MM.1S (cell line): ENCODE data around the gene VANGL2.

Experiments
- DNase-seq: peaks from one replicate; pipeline ENCODE4 v3.0.0-alpha.2; 2015
- H2AFZ ChIP-seq: fragments of 300-600 bp; sonication (generic); 2 replicates; pipeline ENCODE4 v1.6.0; 2016; ENCODE audit warnings: antibody characterized with exemption, low read length
- H3F3A ChIP-seq: fragments of 300-600 bp; sonication (generic); 2 replicates; pipeline ENCODE4 v1.6.1; 2016; ENCODE audit warnings: mild to moderate bottlenecking, antibody characterized with exemption, low read length, moderate library complexity, mixed read lengths; ENCODE audit not compliant: insufficient read depth
- H3K27ac ChIP-seq: fragments of 300-600 bp; sonication (generic); 2 replicates; pipeline ENCODE4 v1.5.1; 2016; ENCODE audit warnings: mild to moderate bottlenecking, low read length
- H3K27me3 ChIP-seq: fragments of 300-600 bp; sonication (generic); replicated peaks from 2 replicates; pipeline ENCODE4 v1.6.0; 2016; ENCODE audit warnings: low read length; ENCODE audit not compliant: insufficient read depth
- H3K36me3 ChIP-seq: fragments of 300-600 bp; sonication (generic); replicated peaks from 2 replicates; pipeline ENCODE4 v1.6.1; 2016; ENCODE audit warnings: mild to moderate bottlenecking, low read length, mixed read lengths; ENCODE audit not compliant: insufficient read depth
- H3K4me1 ChIP-seq: fragments of 300-600 bp; sonication (generic); 2 replicates; pipeline ENCODE4 v1.6.1; 2016; ENCODE audit warnings: low read length, mixed read lengths
- H3K4me2 ChIP-seq: fragments of 300-600 bp; sonication (generic); 2 replicates; pipeline ENCODE4 v1.6.0; 2016; ENCODE audit warnings: low read depth, low read length
- H3K4me3 ChIP-seq: fragments of 300-600 bp; sonication (generic); 2 replicates; pipeline ENCODE4 v1.5.1; 2016; ENCODE audit warnings: low read length, mixed read lengths
- H3K79me2 ChIP-seq: fragments of 300-600 bp; sonication (generic); 2 replicates; pipeline ENCODE4 v1.6.1; 2016; ENCODE audit warnings: mixed run types, low read length, mixed read lengths
- H3K9ac ChIP-seq: fragments of 300-600 bp; sonication (generic); 2 replicates; pipeline ENCODE4 v1.6.1; 2016; ENCODE audit warnings: low read length, mixed read lengths
- H3K9me2 ChIP-seq: fragments of 300-600 bp; sonication (generic); replicated peaks from 2 replicates; pipeline ENCODE4 v1.6.1; 2016; ENCODE audit warnings: mild to moderate bottlenecking, low read length, mixed read lengths; ENCODE audit not compliant: insufficient read depth
- H3K9me3 ChIP-seq: fragments of 300-600 bp; sonication (generic); replicated peaks from 2 replicates; pipeline ENCODE4 v1.6.1; 2016; ENCODE audit warnings: mild to moderate bottlenecking, low read length, mixed read lengths; ENCODE audit not compliant: insufficient read depth
- H4K20me1 ChIP-seq: fragments of 300-600 bp; sonication (generic); 2 replicates; pipeline ENCODE4 v1.6.1; 2016; ENCODE audit warnings: mild to moderate bottlenecking, low read length, moderate library complexity, mixed read lengths; ENCODE audit not compliant: insufficient read depth
- EZH2 ChIP-seq: fragments of 300-600 bp; sonication (generic); optimal IDR thresholded peaks from 2 replicates; pipeline ENCODE3; 2017; ENCODE audit warnings: low read depth, mild to moderate bottlenecking, antibody characterized with exemption, low read length, mixed read lengths
- EZH2phosphoT487 ChIP-seq: fragments of 300-600 bp; sonication (generic); IDR thresholded peaks from 2 replicates; pipeline ENCODE4 v1.6.1; 2018; ENCODE audit warnings: antibody characterized with exemption, low read length
- TF ChIP-seq, protein P1 (sequence below): fragments of 300-600 bp; sonication (generic); IDR thresholded peaks from 2 replicates; pipeline ENCODE4 v1.5.1; 2016; ENCODE audit warnings: antibody characterized with exemption, low read length, mixed read lengths

VANGL2 gene

DNA sequence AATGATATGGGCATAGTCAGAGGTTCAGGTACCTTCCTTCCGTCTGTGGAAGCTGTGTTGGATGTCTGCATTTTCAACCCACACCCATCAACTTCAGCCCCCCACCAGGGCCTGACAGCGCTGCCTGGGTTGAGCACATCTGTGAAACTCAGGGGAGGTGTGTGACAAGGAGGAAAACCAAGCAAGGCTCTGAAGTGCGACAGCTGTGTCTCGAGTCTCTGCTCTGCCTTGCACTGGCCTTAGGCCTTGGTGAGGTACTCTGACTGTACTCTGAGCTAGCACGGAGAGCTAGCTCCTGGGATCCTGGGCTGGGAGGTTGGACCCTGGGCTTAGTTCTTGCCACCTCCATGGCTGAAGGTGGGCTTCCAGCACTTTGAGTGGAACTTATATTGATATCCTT lies 9.1 kb downstream of the VANGL2 start:
- Histone ChIP-seq H2AFZ (no peak overlapping the region), H3F3A (no peaks in the 10 kb centered on the region), H3K4me2 (no peak overlapping the region), H3K9me2 (no peaks in the 10 kb centered on the region), H4K20me1 (no peaks in the 10 kb centered on the region), H3K9me3 (no peaks in the 10 kb centered on the region), H3K79me2 (no peaks in the 10 kb centered on the region), H3K27me3 (no peaks in the 10 kb centered on the region), H3K4me3 (no peak overlapping the region), H3K36me3 (no peaks in the 10 kb centered on the region), H3K4me1 (no peaks in the 10 kb centered on the region), H3K9ac (no peak overlapping the region), H3K27ac (no peak overlapping the region)
- no peak for DNase-seq
- TF ChIP-seq EZH2phosphoT487 (no peak), EZH2 (no peak)
- TF ChIP-seq, protein P1, sequence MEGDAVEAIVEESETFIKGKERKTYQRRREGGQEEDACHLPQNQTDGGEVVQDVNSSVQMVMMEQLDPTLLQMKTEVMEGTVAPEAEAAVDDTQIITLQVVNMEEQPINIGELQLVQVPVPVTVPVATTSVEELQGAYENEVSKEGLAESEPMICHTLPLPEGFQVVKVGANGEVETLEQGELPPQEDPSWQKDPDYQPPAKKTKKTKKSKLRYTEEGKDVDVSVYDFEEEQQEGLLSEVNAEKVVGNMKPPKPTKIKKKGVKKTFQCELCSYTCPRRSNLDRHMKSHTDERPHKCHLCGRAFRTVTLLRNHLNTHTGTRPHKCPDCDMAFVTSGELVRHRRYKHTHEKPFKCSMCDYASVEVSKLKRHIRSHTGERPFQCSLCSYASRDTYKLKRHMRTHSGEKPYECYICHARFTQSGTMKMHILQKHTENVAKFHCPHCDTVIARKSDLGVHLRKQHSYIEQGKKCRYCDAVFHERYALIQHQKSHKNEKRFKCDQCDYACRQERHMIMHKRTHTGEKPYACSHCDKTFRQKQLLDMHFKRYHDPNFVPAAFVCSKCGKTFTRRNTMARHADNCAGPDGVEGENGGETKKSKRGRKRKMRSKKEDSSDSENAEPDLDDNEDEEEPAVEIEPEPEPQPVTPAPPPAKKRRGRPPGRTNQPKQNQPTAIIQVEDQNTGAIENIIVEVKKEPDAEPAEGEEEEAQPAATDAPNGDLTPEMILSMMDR, result no peak

DNA sequence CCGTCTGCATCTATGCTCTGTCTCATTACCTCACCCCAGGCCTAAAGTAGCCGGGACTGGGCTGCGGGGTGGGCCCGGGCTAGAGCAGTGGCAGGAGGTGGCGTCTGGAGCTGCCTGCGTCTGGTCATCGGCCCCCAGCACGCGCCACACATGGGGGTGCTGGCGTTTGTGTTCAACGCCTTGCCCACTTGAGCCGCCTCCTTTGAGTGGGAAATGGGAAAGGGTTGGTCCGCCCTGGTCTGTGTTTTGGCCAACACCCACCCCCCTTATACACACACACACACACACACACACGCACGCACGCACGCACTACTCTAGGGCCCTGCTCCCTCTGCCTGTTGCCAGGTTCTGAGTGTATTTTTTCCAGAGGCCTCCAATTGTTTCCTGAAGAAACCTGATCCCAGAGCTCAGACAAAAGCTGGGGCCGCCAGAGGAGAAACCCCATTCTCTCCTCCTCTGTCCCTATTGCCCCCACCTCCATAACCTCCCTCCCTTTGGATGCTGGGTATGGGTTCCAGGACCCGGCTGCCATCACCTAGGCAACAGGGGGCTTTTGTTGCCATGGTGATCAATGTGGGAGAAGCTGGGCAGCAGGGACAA lies 10.1 kb downstream of the VANGL2 start:
- Histone ChIP-seq H3K4me2 (no peak overlapping the region), H3K9me2 (no peaks in the 10 kb centered on the region), H3K4me3 (no peak overlapping the region), H3K27ac (no peak overlapping the region), H3K79me2 (no peaks in the 10 kb centered on the region), H4K20me1 (no peaks in the 10 kb centered on the region), H3K9ac (no peak overlapping the region), H3F3A (no peaks in the 10 kb centered on the region), H2AFZ (no peak overlapping the region), H3K27me3 (no peaks in the 10 kb centered on the region), H3K9me3 (no peaks in the 10 kb centered on the region), H3K4me1 (no peaks in the 10 kb centered on the region), H3K36me3 (no peaks in the 10 kb centered on the region)
- no peak for DNase-seq
- TF ChIP-seq EZH2phosphoT487, result no peak
- TF ChIP-seq, protein P1, result no peak
- no peak for TF ChIP-seq EZH2

DNA sequence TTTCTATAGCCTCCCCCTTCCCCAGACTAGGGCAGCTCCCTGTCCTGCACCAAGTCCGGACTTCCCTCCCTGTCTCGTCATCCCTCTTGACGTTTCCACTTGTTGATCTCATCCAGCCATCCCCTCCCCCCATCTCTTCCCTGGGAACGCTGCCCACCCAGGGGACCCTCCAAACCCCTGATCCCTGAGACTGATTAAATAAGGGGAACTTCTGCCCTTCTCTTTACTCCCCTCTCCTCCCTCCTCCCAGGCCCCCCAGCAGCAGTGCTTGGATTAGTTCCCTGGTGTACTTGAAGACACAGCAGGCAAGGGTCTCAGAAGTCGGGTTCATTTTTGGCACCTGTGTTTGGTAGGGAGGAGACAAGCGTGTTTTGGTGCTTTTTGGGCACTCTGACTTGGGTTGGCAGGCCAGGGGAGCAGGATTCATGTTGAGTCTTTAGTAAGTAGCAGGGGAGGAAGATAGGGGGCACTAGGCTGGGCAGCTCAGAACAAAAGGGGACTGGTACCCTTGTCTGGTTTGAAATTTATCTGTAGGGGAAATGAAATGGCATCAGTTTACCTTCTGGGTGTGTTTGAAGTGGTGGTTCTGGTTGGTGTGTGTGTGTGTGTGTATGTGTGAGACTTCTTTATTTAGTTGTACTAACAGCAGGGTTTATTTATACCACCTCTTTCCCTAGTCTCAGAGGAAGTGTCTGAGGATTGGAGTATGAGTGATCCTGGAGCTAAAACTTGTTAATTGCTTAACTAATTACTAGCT lies 11.1 kb downstream of the VANGL2 start:
- Histone ChIP-seq H3K27ac (no peak overlapping the region), H3K4me2 (no peak overlapping the region), H3K9me2 (no peaks in the 10 kb centered on the region), H2AFZ (no peak overlapping the region), H3K4me3 (no peak overlapping the region), H3K27me3 (no peaks in the 10 kb centered on the region), H3K9me3 (no peaks in the 10 kb centered on the region), H3K36me3 (no peaks in the 10 kb centered on the region), H3K4me1 (no peaks in the 10 kb centered on the region), H3K9ac (no peak overlapping the region), H4K20me1 (no peaks in the 10 kb centered on the region), H3F3A (no peaks in the 10 kb centered on the region), H3K79me2 (no peaks in the 10 kb centered on the region)
- DNase-seq, result no peak
- TF ChIP-seq EZH2, result no peak
- no peak for TF ChIP-seq EZH2phosphoT487
- TF ChIP-seq, protein P1, result 0 out of 2 replicates have a peak, but pooled peaks have one; percentile 6
